Activated T-cell treated with anti-CD3 and anti-CD28 coated beads, Interleukin-2, amount 50 U/mL, for 24 hours (primary cell): Measurements from ENCODE around the gene HMX2.

ENCODE experiments used
- DNase-seq: peaks from one replicate; pipeline ENCODE4 v3.0.0-alpha.2; 2020
- H3K27ac Mint-ChIP-seq: 2 replicates; pipeline ENCODE4 v1.8.0; 2020; ENCODE audit warnings: mild to moderate bottlenecking, mixed read lengths
- H3K27me3 Mint-ChIP-seq: 2 replicates; pipeline ENCODE4 v1.8.0; 2020; ENCODE audit warnings: mixed read lengths
- H3K36me3 Mint-ChIP-seq: 2 replicates; pipeline ENCODE4 v1.8.0; 2020; ENCODE audit warnings: low read depth, mixed read lengths
- H3K4me1 Mint-ChIP-seq: 2 replicates; pipeline ENCODE4 v1.8.0; 2020; ENCODE audit warnings: low read depth, mixed read lengths
- H3K4me3 Mint-ChIP-seq: 2 replicates; pipeline ENCODE4 v1.8.0; 2020; ENCODE audit warnings: mild to moderate bottlenecking, moderate library complexity, mixed read lengths
- H3K9me3 Mint-ChIP-seq: 2 replicates; pipeline ENCODE4 v1.8.0; 2020; ENCODE audit warnings: mixed read lengths

Gene HMX2

GRCh38 chr10:123144697-123145541 lies 3.0 kb upstream of the HMX2 start:
- no peak overlapping the region for H3K27ac Mint-ChIP-seq

GRCh38 chr10:123145542-123146012 lies 2.4 kb upstream of the HMX2 start:
- DNase-seq: peak; percentile 44
- no peaks in the 10 kb centered on the region for H3K36me3 Mint-ChIP-seq
- no peaks in the 10 kb centered on the region for H3K9me3 Mint-ChIP-seq
- peaks cover 88% of the 10 kb centered on the region for H3K27me3 Mint-ChIP-seq
- H3K4me3 Mint-ChIP-seq: peak overlapping the region; percentile 13
- H3K27ac Mint-ChIP-seq: peak overlapping the region; percentile 10
- H3K4me1 Mint-ChIP-seq: peaks cover 70% of the 10 kb centered on the region

More at GRCh38 chr10:123144697-123145541, 3.0 kb upstream of the HMX2 start:
- peaks cover 69% of the 10 kb centered on the region for H3K4me1 Mint-ChIP-seq
- H3K4me3 Mint-ChIP-seq: no peak overlapping the region
- H3K27me3 Mint-ChIP-seq: peaks cover 88% of the 10 kb centered on the region
- no peaks in the 10 kb centered on the region for H3K36me3 Mint-ChIP-seq
- DNase-seq: peak; percentile 50
- H3K9me3 Mint-ChIP-seq: no peaks in the 10 kb centered on the region

- DNase-seq: peak; percentile 47
- peaks cover 75% of the 10 kb centered on the region for H3K4me1 Mint-ChIP-seq
- H3K9me3 Mint-ChIP-seq: no peaks in the 10 kb centered on the region
- peak overlapping the region; percentile 13 for H3K4me3 Mint-ChIP-seq
- peaks cover 88% of the 10 kb centered on the region for H3K27me3 Mint-ChIP-seq
- H3K36me3 Mint-ChIP-seq: no peaks in the 10 kb centered on the region
- H3K27ac Mint-ChIP-seq: peak overlapping the region; percentile 10
These were observed 1.7 kb upstream of the HMX2 start for GRCh38 chr10:123146013-123146893.

- no peaks in the 10 kb centered on the region for H3K9me3 Mint-ChIP-seq
- H3K4me1 Mint-ChIP-seq: peaks cover 76% of the 10 kb centered on the region
- H3K4me3 Mint-ChIP-seq: no peak overlapping the region
- DNase-seq: no peak
- no peaks in the 10 kb centered on the region for H3K36me3 Mint-ChIP-seq
- H3K27ac Mint-ChIP-seq: peak overlapping the region; percentile 1
- peaks cover 87% of the 10 kb centered on the region for H3K27me3 Mint-ChIP-seq
These were observed 872 bp upstream of the HMX2 start for GRCh38 chr10:123146894-123147634.

- peak overlapping the region; percentile 42 for H3K4me3 Mint-ChIP-seq
- H3K27ac Mint-ChIP-seq: peak overlapping the region; percentile 82
- H3K9me3 Mint-ChIP-seq: no peaks in the 10 kb centered on the region
- peak; percentile 53 for DNase-seq
- H3K36me3 Mint-ChIP-seq: no peaks in the 10 kb centered on the region
- peaks cover 73% of the 10 kb centered on the region for H3K4me1 Mint-ChIP-seq
- peaks cover 78% of the 10 kb centered on the region for H3K27me3 Mint-ChIP-seq
These were observed 652 bp downstream of the HMX2 start for GRCh38 chr10:123148414-123149161.

GRCh38 chr10:123149162-123149567 lies 1.2 kb downstream of the HMX2 start:
- no peaks in the 10 kb centered on the region for H3K9me3 Mint-ChIP-seq
- H3K4me3 Mint-ChIP-seq: peak overlapping the region; percentile 42
- peaks cover 72% of the 10 kb centered on the region for H3K27me3 Mint-ChIP-seq
- DNase-seq: no peak
- peaks cover 72% of the 10 kb centered on the region for H3K4me1 Mint-ChIP-seq
- H3K36me3 Mint-ChIP-seq: peaks cover under 1% of the 10 kb centered on the region
- peak overlapping the region; percentile 82 for H3K27ac Mint-ChIP-seq

- DNase-seq: peak; percentile 80
- no peak overlapping the region for H3K27ac Mint-ChIP-seq
- H3K9me3 Mint-ChIP-seq: no peaks in the 10 kb centered on the region
- peaks cover 5% of the 10 kb centered on the region for H3K36me3 Mint-ChIP-seq
- peaks cover 66% of the 10 kb centered on the region for H3K4me1 Mint-ChIP-seq
- H3K27me3 Mint-ChIP-seq: peaks cover 66% of the 10 kb centered on the region
- H3K4me3 Mint-ChIP-seq: peak overlapping the region; percentile 71
These were observed 1.8 kb downstream of the HMX2 start for GRCh38 chr10:123149568-123150270.

- Mint-ChIP-seq H3K27me3 (peaks cover 59% of the 10 kb centered on the region), H3K4me1 (peaks cover 63% of the 10 kb centered on the region), H3K9me3 (no peaks in the 10 kb centered on the region), H3K4me3 (peak overlapping the region; percentile 71), H3K36me3 (peaks cover 12% of the 10 kb centered on the region), H3K27ac (peak overlapping the region; percentile 44)
- no peak for DNase-seq
These were observed 2.5 kb downstream of the HMX2 start for GRCh38 chr10:123150271-123150985.

GRCh38 chr10:123150986-123151736 lies 3.2 kb downstream of the HMX2 start:
- Mint-ChIP-seq H3K4me3 (peak overlapping the region; percentile 71), H3K9me3 (no peaks in the 10 kb centered on the region), H3K27me3 (peaks cover 52% of the 10 kb centered on the region), H3K27ac (peak overlapping the region; percentile 52), H3K36me3 (peaks cover 19% of the 10 kb centered on the region), H3K4me1 (peaks cover 63% of the 10 kb centered on the region)
- DNase-seq: peak; percentile 76

GRCh38 chr10:123151737-123152135 lies 3.8 kb downstream of the HMX2 start:
- Mint-ChIP-seq H3K9me3 (no peaks in the 10 kb centered on the region), H3K4me1 (peaks cover 63% of the 10 kb centered on the region), H3K4me3 (peak overlapping the region; percentile 71), H3K27ac (no peak overlapping the region), H3K27me3 (peaks cover 49% of the 10 kb centered on the region), H3K36me3 (peaks cover 25% of the 10 kb centered on the region)
- DNase-seq: no peak

- H3K27me3 Mint-ChIP-seq: peaks cover 36% of the 10 kb centered on the region
- DNase-seq: no peak
- peak overlapping the region; percentile 100 for H3K27ac Mint-ChIP-seq
- H3K9me3 Mint-ChIP-seq: no peaks in the 10 kb centered on the region
- H3K4me1 Mint-ChIP-seq: peaks cover 75% of the 10 kb centered on the region
- H3K4me3 Mint-ChIP-seq: peak overlapping the region; percentile 99
- H3K36me3 Mint-ChIP-seq: peaks cover 44% of the 10 kb centered on the region
These were observed 5.7 kb downstream of the HMX2 start for GRCh38 chr10:123153486-123154091.
